IMR-90 (cell line): Measurements from ENCODE around the gene SFTA2. TPM values are rescaled to one million over a fixed set of nuclear protein-coding genes. Genes with fewer than 3 reads are reported as not detected.

Experiments
- ATAC-seq: fragments of 200-7000 bp; cut with Tn5 transposase; 2 replicates; pipeline ENCODE4 v1.9.1; 2020; ENCODE audit warnings: low read depth, mild to moderate bottlenecking, moderate library complexity
- BruUV-seq: library from RNA; stranded (reverse); fragments of 400-500 nt; replicated peaks from 2 replicates; lab custom pipeline; 2021; lab: Mats Ljungman, UMichigan
- CTCF ChIA-PET: fragments of 300-600 bp; formaldehyde crosslinking; extraction: SDS; loops from one replicate; lab custom pipeline; 2021; ENCODE audit warnings: antibody characterized with exemption; lab: Yijun Ruan, JAX
- POLR2A ChIA-PET: fragments of 300-600 bp; sonication (Branson Sonifier 250); formaldehyde crosslinking; loops from one replicate; lab custom pipeline; 2022; ENCODE audit warnings: antibody characterized with exemption; ENCODE audit not compliant: unreplicated experiment; lab: Charles Lee
- DNase-seq: peaks from one replicate; pipeline ENCODE4 v3.0.0; 2013
- H2AFZ ChIP-seq: replicated peaks from 2 replicates; pipeline ENCODE3; 2013; ENCODE audit warnings: low read length, mild to moderate bottlenecking; ENCODE audit not compliant: poor library complexity
- H2AK5ac ChIP-seq: 2 replicates; pipeline ENCODE4 v1.6.1; 2013; ENCODE audit warnings: low read depth, low read length, inconsistent platforms
- H2AK9ac ChIP-seq: replicated peaks from 2 replicates; pipeline ENCODE3; 2013; ENCODE audit warnings: mild to moderate bottlenecking, low read depth, low read length, moderate library complexity; ENCODE audit not compliant: poor library complexity
- H2BK120ac ChIP-seq: 2 replicates; pipeline ENCODE4 v1.6.1; 2013; ENCODE audit warnings: low read depth, low read length, inconsistent platforms
- H2BK15ac ChIP-seq: 3 replicates; pipeline ENCODE4 v1.6.1; 2013; ENCODE audit warnings: low read depth, low read length, inconsistent platforms
- H2BK20ac ChIP-seq: 2 replicates; pipeline ENCODE4 v1.6.1; 2013; ENCODE audit warnings: low read depth, mild to moderate bottlenecking, inconsistent platforms, low read length, moderate library complexity
- H2BK5ac ChIP-seq: 2 replicates; pipeline ENCODE4 v1.6.1; 2013; ENCODE audit warnings: mild to moderate bottlenecking, low read depth, low read length, inconsistent platforms; ENCODE audit not compliant: poor library complexity, severe bottlenecking
- H3K14ac ChIP-seq: replicated peaks from 2 replicates; pipeline ENCODE4 v1.6.1; 2013; ENCODE audit warnings: low read depth, low read length, inconsistent platforms
- H3K18ac ChIP-seq: 2 replicates; pipeline ENCODE4 v1.6.1; 2013; ENCODE audit warnings: low read depth, low read length, control low read depth
- H3K23ac ChIP-seq: 2 replicates; pipeline ENCODE4 v1.6.1; 2013; ENCODE audit warnings: low read depth, low read length, inconsistent platforms
- H3K27ac ChIP-seq: 2 replicates; pipeline ENCODE4 v1.5.1; 2013; ENCODE audit warnings: mild to moderate bottlenecking, control low read depth, low read length; ENCODE audit not compliant: insufficient read depth
- H3K27me3 ChIP-seq: 2 replicates; pipeline ENCODE4 v1.6.1; 2013; ENCODE audit warnings: low read length; ENCODE audit not compliant: control insufficient read depth, insufficient read depth
- H3K36me3 ChIP-seq: 2 replicates; pipeline ENCODE4 v1.6.1; 2013; ENCODE audit warnings: low read length, mixed read lengths; ENCODE audit not compliant: control insufficient read depth, insufficient read depth
- H3K4ac ChIP-seq: 2 replicates; pipeline ENCODE4 v1.6.1; 2013; ENCODE audit warnings: low read depth, low read length, inconsistent platforms
- H3K4me1 ChIP-seq: 2 replicates; pipeline ENCODE4 v1.6.1; 2013; ENCODE audit warnings: low read length, mixed read lengths; ENCODE audit not compliant: control insufficient read depth, insufficient read depth
- H3K4me2 ChIP-seq: 2 replicates; pipeline ENCODE4 v1.6.1; 2013; ENCODE audit warnings: low read depth, mild to moderate bottlenecking, control low read depth, low read length, moderate library complexity
- H3K4me3 ChIP-seq: 2 replicates; pipeline ENCODE4 v1.5.1; 2013; ENCODE audit warnings: low read depth, mild to moderate bottlenecking, control low read depth, low read length, moderate library complexity; ENCODE audit not compliant: insufficient read depth
- H3K56ac ChIP-seq: 2 replicates; pipeline ENCODE4 v1.6.1; 2013; ENCODE audit warnings: low read length, inconsistent platforms; ENCODE audit not compliant: insufficient read depth; ENCODE audit errors: extremely low read depth
- H3K79me1 ChIP-seq, 2 experiments: 2 replicates each; pipeline ENCODE4 v1.6.1; 2013; ENCODE audit warnings: low read length in 2 of 2, inconsistent platforms in 1 of 2, low read depth in 1 of 2
- H3K9ac ChIP-seq: 2 replicates; pipeline ENCODE4 v1.6.1; 2013; ENCODE audit warnings: low read depth, low read length, control low read depth
- H3K9me1 ChIP-seq: 2 replicates; pipeline ENCODE4 v1.6.1; 2013; ENCODE audit warnings: low read length, inconsistent platforms; ENCODE audit not compliant: insufficient read depth
- H3K9me3 ChIP-seq: 2 replicates; pipeline ENCODE4 v1.6.1; 2013; ENCODE audit warnings: low read length; ENCODE audit not compliant: control insufficient read depth, insufficient read depth
- H4K20me1 ChIP-seq: 2 replicates; pipeline ENCODE4 v1.6.1; 2013; ENCODE audit warnings: low read length, inconsistent platforms; ENCODE audit not compliant: insufficient read depth
- H4K5ac ChIP-seq: 2 replicates; pipeline ENCODE4 v1.6.1; 2013; ENCODE audit warnings: mild to moderate bottlenecking, low read depth, low read length, control low read depth
- H4K8ac ChIP-seq, 2 experiments: 2 replicates each; pipeline ENCODE4 v1.6.1; 2013; ENCODE audit warnings: low read depth in 2 of 2, low read length in 2 of 2, control low read depth in 1 of 2, inconsistent platforms in 1 of 2
- H4K91ac ChIP-seq: 2 replicates; pipeline ENCODE4 v1.6.1; 2013; ENCODE audit warnings: low read depth, low read length, inconsistent platforms; ENCODE audit not compliant: insufficient read depth
- BHLHE40 ChIP-seq: fragments of 150-350 bp; IDR thresholded peaks from 2 replicates; pipeline ENCODE4 v1.6.1; 2016; ENCODE audit warnings: mild to moderate bottlenecking, low read depth, low read length
- CEBPB ChIP-seq: IDR thresholded peaks from 2 replicates; pipeline ENCODE4 v1.6.1; 2012; ENCODE audit warnings: low read depth, low read length, improper control_type of control experiment
- CTCF ChIP-seq: conservative IDR thresholded peaks from 2 replicates; pipeline ENCODE4 v1.5.1; 2012; ENCODE audit warnings: mild to moderate bottlenecking, low read depth, low read length, improper control_type of control experiment
- ELK1 ChIP-seq: fragments of 150-350 bp; IDR thresholded peaks from 2 replicates; pipeline ENCODE4 v1.6.1; 2016; ENCODE audit warnings: low read depth, mild to moderate bottlenecking, low read length, moderate library complexity, borderline replicate concordance
- FOS ChIP-seq: fragments of 150-350 bp; IDR thresholded peaks from 2 replicates; pipeline ENCODE4 v1.6.1; 2016; ENCODE audit warnings: low read depth, low read length
- MXI1 ChIP-seq: IDR thresholded peaks from 2 replicates; pipeline ENCODE4 v1.6.1; 2012; ENCODE audit warnings: low read depth, mild to moderate bottlenecking, low read length, moderate library complexity, borderline replicate concordance
- NFE2L2 ChIP-seq: fragments of 150-350 bp; IDR thresholded peaks from 2 replicates; pipeline ENCODE4 v1.6.1; 2016; ENCODE audit warnings: low read depth, mild to moderate bottlenecking, low read length
- POLR2A ChIP-seq: IDR thresholded peaks from 2 replicates; pipeline ENCODE4 v1.6.1; 2012; ENCODE audit warnings: mild to moderate bottlenecking, low read depth, low read length
- RCOR1 ChIP-seq: IDR thresholded peaks from 2 replicates; pipeline ENCODE4 v1.6.1; 2012; ENCODE audit warnings: mild to moderate bottlenecking, low read length, improper control_type of control experiment; ENCODE audit not compliant: insufficient replicate concordance
- RFX5 ChIP-seq: IDR thresholded peaks from 2 replicates; pipeline ENCODE4 v1.8.0; 2012; ENCODE audit warnings: low read depth, mild to moderate bottlenecking, low read length, moderate library complexity
- SMC3 ChIP-seq: fragments of 150-350 bp; IDR thresholded peaks from 2 replicates; pipeline ENCODE4 v1.6.1; 2016; ENCODE audit warnings: low read depth, mild to moderate bottlenecking, antibody characterized with exemption, low read length, moderate library complexity
- WGBS, 2 experiments: methylation state at CpG; one replicate each; pipeline versions ENCODE4 v1.1.5 to v1.1.7; 2013; ENCODE audit warnings: missing lambda C conversion rate in 2 of 2; ENCODE audit not compliant: insufficient read length in 1 of 2; ENCODE audit errors: extremely low coverage in 2 of 2; 5-methylcytosine and 5-hydroxymethylcytosine counted together
- dilution Hi-C: fragments of 300-500 bp; cut with HindIII; formaldehyde crosslinking; loops from one replicate; pipeline ENCODE4 v1.14.3; 2018; ENCODE audit warnings: low sequenced_read_pairs; ENCODE audit not compliant: unreplicated experiment
- in situ Hi-C: fragments of 300-500 bp; cut with MboI; formaldehyde crosslinking; loops from 3 replicates; pipeline ENCODE4 v1.14.3; 2019; ENCODE audit warnings: low sequenced_read_pairs, inconsistent platforms, mixed read lengths
- intact Hi-C: fragments of 100-400 bp; cut with micrococcal nuclease; formaldehyde crosslinking; loops from 2 replicates; pipeline ENCODE4 v1.10.0; 2022
- polyA plus RNA-seq, 3 experiments: library from polyadenylated mRNA; depleted of rRNA; stranded (reverse); fragments of >200 nt; gene quantifications; 2 replicates each; pipeline ENCODE4 v1.2.3, GENCODE V29; 2012; ENCODE audit warnings: low replicate concordance in 1 of 3
- total RNA-seq: library from RNA; depleted of rRNA; stranded (reverse); fragments of >200 nt; gene quantifications from 2 replicates; pipeline ENCODE4 v1.2.3, GENCODE V29; 2012
- TF ChIP-seq, protein P1 (sequence below): fragments of 150-350 bp; IDR thresholded peaks from 2 replicates; pipeline ENCODE4 v1.6.1; 2017; ENCODE audit warnings: mild to moderate bottlenecking, antibody characterized with exemption, low read length, low read depth

The SFTA2 gene
- total and polyA plus RNA-seq, 2 of the 4 experiments (the other 2 are of a cell fraction) = not detected

DNA sequence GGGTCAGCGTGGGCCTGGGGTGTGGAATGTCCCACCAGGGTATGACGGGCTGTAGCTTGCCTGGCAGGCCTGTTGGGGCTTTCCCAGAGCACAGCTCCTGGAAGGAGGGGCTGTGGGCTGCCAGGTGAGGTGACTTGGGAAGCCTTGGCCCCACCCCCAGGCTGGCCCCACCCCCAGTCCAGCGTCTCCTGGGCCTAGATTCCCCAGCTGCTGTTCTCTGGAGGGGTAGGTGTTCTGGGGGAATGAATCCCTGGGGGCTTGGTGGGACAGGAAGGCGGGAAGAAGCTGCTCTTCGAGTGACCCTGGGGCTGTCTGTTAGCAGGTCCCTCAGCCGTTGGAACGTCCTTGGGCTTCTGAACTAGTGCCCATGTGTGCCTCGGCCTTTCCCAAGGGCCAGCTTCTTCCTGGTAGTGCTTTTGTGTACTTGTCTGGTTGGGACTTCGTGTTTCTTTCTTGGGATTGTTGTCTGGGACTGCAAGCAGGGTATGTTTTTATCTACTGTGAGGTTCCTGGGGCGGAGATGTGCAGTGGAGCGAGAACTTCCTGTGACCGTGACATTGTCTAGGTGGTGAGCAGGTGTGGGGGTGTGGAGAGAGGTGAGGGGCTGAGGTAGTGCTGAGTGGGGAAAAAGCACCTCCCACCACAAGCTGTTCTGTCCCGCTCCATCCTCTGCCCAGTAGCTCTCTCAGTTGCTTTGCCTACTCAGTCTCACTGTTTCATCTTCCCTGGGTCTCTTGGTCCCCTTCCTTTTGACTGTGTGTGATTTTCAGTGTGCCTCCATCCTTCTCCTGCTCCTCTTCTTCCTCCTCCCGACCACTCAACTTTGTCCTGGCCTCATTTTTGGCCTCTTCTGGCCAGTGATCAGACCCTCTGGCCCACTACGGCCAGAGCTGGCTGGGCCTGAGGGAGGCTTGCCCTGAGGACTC, 48.9 kb downstream of the SFTA2 start:
- Histone ChIP-seq H3K14ac (peak overlapping the region; percentile 93; the same call in 1 of the 2 replicates), H3K27me3 (no peaks in the 10 kb centered on the region), H3K56ac (no peak overlapping the region), H3K27ac (peak overlapping the region; percentile 36), H2BK15ac (peak overlapping the region; percentile 60; the same call in 1 of the 3 replicates), H3K9me1 (peaks cover 15% of the 10 kb centered on the region), H2AK5ac (peak overlapping the region; percentile 69), H2AK9ac (peak overlapping the region; percentile 96), H3K4me2 (peak overlapping the region; percentile 2; the same call in 1 of the 2 replicates), H2BK20ac (peak overlapping the region; percentile 71; the same call in 1 of the 2 replicates), H4K8ac (peak overlapping the region; percentile 71 to 85), H3K23ac (peak overlapping the region; percentile 62; the same call in 1 of the 2 replicates), H3K4me3 (no peak overlapping the region), H3K4me1 (peaks cover 43% of the 10 kb centered on the region), H3K36me3 (no peaks in the 10 kb centered on the region), H4K20me1 (no peaks in the 10 kb centered on the region), H4K5ac (peak overlapping the region; percentile 9; the same call in 1 of the 2 replicates), H2BK5ac (peak overlapping the region; percentile 74), H3K79me1 (peaks cover 21 to 32% of the 10 kb centered on the region in 2 experiments), H4K91ac (peak overlapping the region; percentile 76), H3K4ac (peak overlapping the region; percentile 91), H3K9me3 (no peaks in the 10 kb centered on the region), H3K9ac (0 out of 2 replicates have a peak overlapping the region, but pooled peaks have one; percentile 26), H3K18ac (peak overlapping the region; percentile 26), H2AFZ (peak overlapping the region; percentile 90), H2BK120ac (peak overlapping the region; percentile 89; the same call in 1 of the 2 replicates)
- no peak for DNase-seq
- ChIA-PET POLR2A (interaction anchor here (0.6 to 1.5 kb wide), 3 partner anchors 13 to 139 kb away, joined by 3 read pairs; partner anchors contain the start of gene IER3), CTCF (interaction anchor here (1.0 to 1.5 kb wide), 4 partner anchors 30 to 61 kb away, joined by 3 to 6 read pairs (median 4); no protein-coding TSS in a partner anchor)
- WGBS, 2 experiments = 63% methylated on average over 3 of the region's 15 CpGs; no CpG with 5 or more reads in 1 of the 2 experiments
- intact Hi-C loops (no loop called here), in situ Hi-C loops (no loop called here), dilution Hi-C loops (no loop called here)
- no peak for ATAC-seq
- no TSS peak for BruUV-seq
- no peak for TF ChIP-seq ELK1
- TF ChIP-seq CTCF = no peak
- no peak for TF ChIP-seq CEBPB
- TF ChIP-seq, protein P1, sequence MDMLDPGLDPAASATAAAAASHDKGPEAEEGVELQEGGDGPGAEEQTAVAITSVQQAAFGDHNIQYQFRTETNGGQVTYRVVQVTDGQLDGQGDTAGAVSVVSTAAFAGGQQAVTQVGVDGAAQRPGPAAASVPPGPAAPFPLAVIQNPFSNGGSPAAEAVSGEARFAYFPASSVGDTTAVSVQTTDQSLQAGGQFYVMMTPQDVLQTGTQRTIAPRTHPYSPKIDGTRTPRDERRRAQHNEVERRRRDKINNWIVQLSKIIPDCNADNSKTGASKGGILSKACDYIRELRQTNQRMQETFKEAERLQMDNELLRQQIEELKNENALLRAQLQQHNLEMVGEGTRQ = no peak
- TF ChIP-seq MXI1 = no peak
- TF ChIP-seq RCOR1 = no peak
- TF ChIP-seq RFX5 = no peak
- TF ChIP-seq BHLHE40 = no peak
- no peak for TF ChIP-seq SMC3
- no peak for TF ChIP-seq FOS
- no peak for TF ChIP-seq NFE2L2
- TF ChIP-seq POLR2A = no peak
